Smooth muscle cell of the pulmonary artery (primary cell): Measurements from ENCODE around the gene TMEM144. TPM values are rescaled to one million over a fixed set of nuclear protein-coding genes. Genes with fewer than 3 reads are reported as not detected.

ENCODE experiments used
- total RNA-seq: library from RNA; depleted of rRNA; stranded (reverse); fragments of >200 nt; gene quantifications from 2 replicates; pipeline ENCODE4 v1.2.3, GENCODE V29; 2014

Gene TMEM144
- 4.9 and 6.7 TPM in 2 replicates for total RNA-seq

GRCh38 chr4:158209825-158210807 lies at the start of gene TMEM144:
Gene TMEM144, plus strand, starts transcription at chr4:158210486. Its CDS starts 2,182 bp downstream, at chr4:158212668.

GRCh38 chr4:158172261-158173258 lies 37.7 kb upstream of the TMEM144 start, which contains the start of gene GASK1B:
Gene GASK1B, minus strand, starts transcription at chr4:158173025. Its CDS starts 1,650 bp downstream, at chr4:158171375.

Other genes starting within 250 kb of the TMEM144 start
- gene GASK1B, start 37.5 kb upstream of the TMEM144 start, total RNA-seq, result 96.7 and 112 TPM in 2 replicates